AG04450 (cell line): ENCODE measurements around the gene PEX26. TPM values are rescaled to one million over a fixed set of nuclear protein-coding genes. Genes with fewer than 3 reads are reported as not detected.

Experiments used
- CTCF ChIA-PET: fragments of 300-600, 350-600 bp; formaldehyde crosslinking; extraction: SDS; loops from one replicate; lab custom pipeline; 2022; ENCODE audit warnings: antibody characterized with exemption, inconsistent platforms; lab: Charles Lee
- POLR2A ChIA-PET: fragments of 350-600 bp; formaldehyde crosslinking; extraction: SDS; loops from one replicate; lab custom pipeline; 2021; ENCODE audit warnings: antibody characterized with exemption, inconsistent platforms; lab: Yijun Ruan, JAX
- DNase-seq: peaks from one replicate; pipeline ENCODE4 v3.0.0-alpha.2; 2011; ENCODE audit warnings: low read depth, low spot score
- H3K27ac ChIP-seq: one replicate; pipeline ENCODE4 v1.5.1; 2012; ENCODE audit warnings: low read depth, low read length, control low read depth
- H3K27me3 ChIP-seq: one replicate; pipeline ENCODE4 v1.6.0; 2012; ENCODE audit warnings: low read length; ENCODE audit not compliant: control insufficient read depth, insufficient read depth
- H3K4me3 ChIP-seq: 2 replicates; pipeline ENCODE4 v1.5.1; 2011; ENCODE audit warnings: mild to moderate bottlenecking, low read depth, low read length, control low read depth
- H3K9me3 ChIP-seq: 2 replicates; pipeline ENCODE4 v1.5.1; 2012; ENCODE audit warnings: low read length; ENCODE audit not compliant: control insufficient read depth, insufficient read depth
- CTCF ChIP-seq: IDR thresholded peaks from 2 replicates; pipeline ENCODE4 v1.5.1; 2011; ENCODE audit warnings: low read depth, low read length, control low read depth, inconsistent platforms
- polyA plus RNA-seq: library from polyadenylated mRNA; depleted of rRNA; stranded (reverse); fragments of >200 nt; gene quantifications from 2 replicates; pipeline ENCODE4 v1.2.3, GENCODE V29; 2011

Gene PEX26
- polyA plus RNA-seq, 1 experiment, result 20.8 TPM

- no peak overlapping the region for H3K27ac ChIP-seq
- CTCF ChIA-PET, result no interaction called here
Observed at GRCh38 chr22:18115906-18116371, 38.1 kb downstream of the PEX26 start.

GRCh38 chr22:18116634-18117033, 38.8 kb downstream of the PEX26 start:
- H3K27me3 ChIP-seq, result peaks cover 1% of the 10 kb centered on the region
- ChIA-PET CTCF (no interaction called here), POLR2A (no interaction called here)
- H3K4me3 ChIP-seq, result no peak overlapping the region
- TF ChIP-seq CTCF, result no peak
- no peaks in the 10 kb centered on the region for H3K9me3 ChIP-seq
- DNase-seq, result no peak
- no peak overlapping the region for H3K27ac ChIP-seq

More at GRCh38 chr22:18115906-18116371, 38.1 kb downstream of the PEX26 start:
- POLR2A ChIA-PET, result no interaction called here
- no peak for DNase-seq
- Histone ChIP-seq H3K9me3 (no peaks in the 10 kb centered on the region), H3K4me3 (no peak overlapping the region), H3K27me3 (peaks cover 7% of the 10 kb centered on the region)
- no peak for TF ChIP-seq CTCF

- Histone ChIP-seq H3K4me3 (no peak overlapping the region), H3K27me3 (no peaks in the 10 kb centered on the region), H3K27ac (no peak overlapping the region), H3K9me3 (no peaks in the 10 kb centered on the region)
- DNase-seq, result no peak
- POLR2A ChIA-PET, result no interaction called here
- CTCF ChIA-PET, result no interaction called here
- TF ChIP-seq CTCF, result no peak
Observed at GRCh38 chr22:18118345-18118915, 40.6 kb downstream of the PEX26 start.

- ChIA-PET CTCF (no interaction called here), POLR2A (no interaction called here)
- no peak for TF ChIP-seq CTCF
Observed at GRCh38 chr22:18119409-18120110, 41.8 kb downstream of the PEX26 start.

GRCh38 chr22:18120857-18121256, 43.1 kb downstream of the PEX26 start:
- no peak overlapping the region for H3K27ac ChIP-seq
- no peak overlapping the region for H3K4me3 ChIP-seq
- ChIA-PET CTCF (no interaction called here), POLR2A (interaction anchor here (0.6 kb wide), 1 partner anchor 959 kb away, joined by 4 read pairs; no protein-coding TSS in a partner anchor)
- TF ChIP-seq CTCF, result no peak
- H3K9me3 ChIP-seq, result no peaks in the 10 kb centered on the region
- no peaks in the 10 kb centered on the region for H3K27me3 ChIP-seq
- DNase-seq, result no peak

More at GRCh38 chr22:18119409-18120110, 41.8 kb downstream of the PEX26 start:
- no peak for DNase-seq
- Histone ChIP-seq H3K4me3 (no peak overlapping the region), H3K27me3 (no peaks in the 10 kb centered on the region), H3K9me3 (no peaks in the 10 kb centered on the region), H3K27ac (no peak overlapping the region)
